HUES6 (cell line): ENCODE data around the gene ASB7.
A peak's percentile ranks its signal among the peaks of the same experiment; 100 is the strongest.

Source experiments
- H3K27ac ChIP-seq: 2 replicates; pipeline ENCODE4 v1.7.0; 2013; ENCODE audit warnings: low read depth, mild to moderate bottlenecking, low read length, inconsistent platforms
- H3K27me3 ChIP-seq: 2 replicates; pipeline ENCODE4 v1.6.1; 2013; ENCODE audit warnings: low read length; ENCODE audit not compliant: control insufficient read depth, insufficient read depth
- H3K36me3 ChIP-seq: 2 replicates; pipeline ENCODE4 v1.6.1; 2013; ENCODE audit warnings: low read length; ENCODE audit not compliant: control insufficient read depth, insufficient read depth
- H3K4me1 ChIP-seq: 2 replicates; pipeline ENCODE4 v1.6.1; 2013; ENCODE audit warnings: low read length; ENCODE audit not compliant: control insufficient read depth, insufficient read depth
- H3K4me3 ChIP-seq: 2 replicates; pipeline ENCODE4 v1.5.1; 2013; ENCODE audit warnings: low read depth, low read length
- H3K9ac ChIP-seq: one replicate; pipeline ENCODE4 v1.6.1; 2013; ENCODE audit warnings: mild to moderate bottlenecking, low read length
- H3K9me3 ChIP-seq: 2 replicates; pipeline ENCODE4 v1.6.1; 2013; ENCODE audit warnings: low read depth, low read length; ENCODE audit not compliant: control insufficient read depth, insufficient read depth

The ASB7 gene, protein sequence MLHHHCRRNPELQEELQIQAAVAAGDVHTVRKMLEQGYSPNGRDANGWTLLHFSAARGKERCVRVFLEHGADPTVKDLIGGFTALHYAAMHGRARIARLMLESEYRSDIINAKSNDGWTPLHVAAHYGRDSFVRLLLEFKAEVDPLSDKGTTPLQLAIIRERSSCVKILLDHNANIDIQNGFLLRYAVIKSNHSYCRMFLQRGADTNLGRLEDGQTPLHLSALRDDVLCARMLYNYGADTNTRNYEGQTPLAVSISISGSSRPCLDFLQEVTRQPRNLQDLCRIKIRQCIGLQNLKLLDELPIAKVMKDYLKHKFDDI

DNA sequence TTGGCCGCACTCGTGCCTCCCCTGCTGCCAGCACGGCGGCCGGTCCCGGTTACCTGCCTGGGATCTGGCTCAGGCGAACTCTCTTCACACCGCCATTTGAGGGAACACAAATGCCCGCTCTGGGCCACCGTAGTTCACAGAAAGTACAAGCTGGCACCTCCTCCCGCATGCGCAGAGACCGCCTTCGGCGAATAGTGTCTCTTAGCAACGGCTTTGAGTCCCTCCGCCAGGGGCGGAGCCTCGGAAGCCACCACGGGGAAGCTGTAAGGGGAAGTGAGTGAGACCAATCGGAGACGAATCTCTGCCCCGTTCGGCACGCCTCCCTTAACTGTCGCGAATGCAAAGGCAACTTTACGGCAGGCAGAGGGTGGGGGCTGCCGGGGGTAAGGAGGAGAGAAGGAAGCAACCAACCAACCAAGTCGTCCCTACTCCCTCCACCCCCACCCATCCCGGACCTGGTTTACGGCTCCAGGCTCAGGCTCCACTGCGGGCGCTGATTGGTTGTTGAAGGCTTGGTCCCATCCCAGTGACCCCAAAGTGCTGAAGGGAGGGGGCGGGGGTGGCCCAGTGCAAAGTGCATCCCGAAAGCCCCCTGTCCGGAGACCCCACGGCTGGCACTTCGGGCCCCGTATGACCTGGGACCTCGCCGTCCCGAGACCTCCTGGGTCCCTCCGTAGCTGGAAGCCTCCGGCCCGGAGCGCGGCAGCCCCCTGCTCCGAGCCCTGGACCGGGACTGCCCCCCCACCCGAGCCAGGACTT is at the start of gene ASB7, which contains the start of gene LINS1:
ASB7 (plus strand) TSS at position 526 of the 759 bp plus-strand sequence. CDS start 9,628 bp downstream, outside the sequence.
LINS1 (minus strand) TSS at position 121 of the 759 bp plus-strand sequence. CDS start 21,342 bp downstream, outside the sequence.
- no peaks in the 10 kb centered on the region for H3K27me3 ChIP-seq
- peak within 1 kb of the TSS; percentile 65; the same call in 1 of the 2 replicates for H3K27ac ChIP-seq
- H3K36me3 ChIP-seq = peaks cover 10% of the 10 kb centered on the region
- peak within 1 kb of the TSS; percentile 83 for H3K9ac ChIP-seq
- H3K4me1 ChIP-seq = peaks cover 4% of the 10 kb centered on the region; the same call in 1 of the 2 replicates
- H3K4me3 ChIP-seq = peak within 1 kb of the TSS; percentile 91
- no peaks in the 10 kb centered on the region for H3K9me3 ChIP-seq

- H3K27ac ChIP-seq = no peak overlapping the region
- no peaks in the 10 kb centered on the region for H3K27me3 ChIP-seq
- no peaks in the 10 kb centered on the region for H3K4me1 ChIP-seq
- H3K9me3 ChIP-seq = peaks cover 30% of the 10 kb centered on the region
- no peaks in the 10 kb centered on the region for H3K36me3 ChIP-seq
- no peak overlapping the region for H3K9ac ChIP-seq
- no peak overlapping the region for H3K4me3 ChIP-seq
These were observed 48.9 kb upstream of the ASB7 start for GRCh38 chr15:100553468-100553867.

DNA sequence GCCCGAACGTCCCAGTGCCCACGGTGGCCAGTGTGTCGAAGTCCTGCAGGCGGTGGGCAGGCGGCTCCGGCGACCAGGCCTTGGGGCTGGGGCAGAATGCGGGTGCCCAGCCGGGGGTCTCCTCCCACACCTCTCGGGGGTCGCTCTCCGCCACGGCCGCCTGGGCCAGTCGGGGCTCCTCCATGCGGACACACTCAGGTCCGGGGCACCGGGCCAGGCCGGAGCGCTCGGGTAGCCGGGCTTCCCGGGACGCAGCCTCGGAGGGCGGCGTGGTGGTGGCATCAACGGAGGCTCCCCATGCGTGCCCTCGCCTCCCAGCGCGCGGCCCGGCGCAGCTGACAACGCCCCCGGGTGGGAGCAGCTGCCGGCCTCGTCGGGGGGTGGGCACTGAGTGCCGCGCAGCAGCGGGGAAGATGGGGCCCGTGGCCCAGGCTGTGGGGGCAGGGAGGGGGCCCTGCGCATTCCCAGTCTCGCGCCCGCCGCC is 43.6 kb upstream of the ASB7 start:
- Histone ChIP-seq H3K4me3 (no peak overlapping the region), H3K27ac (no peak overlapping the region), H3K9ac (no peak overlapping the region), H3K4me1 (no peaks in the 10 kb centered on the region), H3K27me3 (no peaks in the 10 kb centered on the region), H3K36me3 (no peaks in the 10 kb centered on the region), H3K9me3 (peaks cover 11% of the 10 kb centered on the region)

DNA sequence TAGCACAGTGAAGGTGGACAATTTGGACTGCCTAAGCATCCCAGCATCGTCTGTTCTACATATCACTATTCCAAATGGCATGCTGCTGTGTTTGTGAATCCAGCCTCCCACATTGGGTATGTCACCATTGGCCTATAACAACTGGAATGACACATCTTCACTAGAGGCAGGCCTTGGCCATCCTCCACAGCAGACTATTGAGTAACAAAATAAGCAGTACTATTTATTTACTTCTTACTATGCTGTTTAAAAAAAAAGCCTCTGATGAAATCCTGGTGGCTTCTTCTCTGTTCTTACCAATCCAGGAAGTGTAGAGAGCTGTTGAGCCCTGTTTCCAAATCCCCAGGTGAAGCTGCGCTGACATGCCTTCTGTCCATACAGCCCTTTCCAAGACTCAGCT is 43.1 kb upstream of the ASB7 start:
- Histone ChIP-seq H3K4me1 (no peaks in the 10 kb centered on the region), H3K9me3 (peaks cover 7% of the 10 kb centered on the region), H3K27ac (no peak overlapping the region), H3K27me3 (no peaks in the 10 kb centered on the region), H3K9ac (no peak overlapping the region), H3K36me3 (no peaks in the 10 kb centered on the region), H3K4me3 (no peak overlapping the region)

- H3K4me3 ChIP-seq = no peak overlapping the region
- no peak overlapping the region for H3K9ac ChIP-seq
- peaks cover 7% of the 10 kb centered on the region for H3K9me3 ChIP-seq
- no peak overlapping the region for H3K27ac ChIP-seq
- H3K27me3 ChIP-seq = no peaks in the 10 kb centered on the region
- H3K4me1 ChIP-seq = no peaks in the 10 kb centered on the region
- H3K36me3 ChIP-seq = no peaks in the 10 kb centered on the region
These were observed 42.1 kb upstream of the ASB7 start for GRCh38 chr15:100560323-100560722.

DNA sequence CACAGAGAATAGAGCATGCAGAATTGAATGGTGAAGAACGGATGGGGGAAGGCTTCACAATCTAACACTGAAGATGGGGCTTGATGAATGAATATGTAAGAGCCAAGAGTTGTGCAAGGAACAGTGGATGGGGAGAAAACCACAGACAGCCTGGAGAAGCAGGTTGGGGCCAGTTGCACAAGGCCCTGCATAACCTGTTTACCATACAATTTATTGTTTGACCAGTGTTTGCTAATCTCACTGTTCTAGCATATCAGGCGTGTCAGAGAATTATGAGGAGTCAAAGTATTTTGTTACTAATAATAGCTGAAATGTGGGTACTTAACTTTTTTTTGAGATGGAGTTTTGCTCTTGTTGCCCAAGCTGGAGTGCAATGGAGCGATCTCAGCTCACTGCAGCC is 36.8 kb upstream of the ASB7 start:
- no peaks in the 10 kb centered on the region for H3K4me1 ChIP-seq
- no peak overlapping the region for H3K4me3 ChIP-seq
- no peaks in the 10 kb centered on the region for H3K9me3 ChIP-seq
- no peak overlapping the region for H3K9ac ChIP-seq
- H3K36me3 ChIP-seq = 0 out of 2 replicates have a peak, but pooled peaks cover 4% of the 10 kb centered on the region
- no peaks in the 10 kb centered on the region for H3K27me3 ChIP-seq
- no peak overlapping the region for H3K27ac ChIP-seq

DNA sequence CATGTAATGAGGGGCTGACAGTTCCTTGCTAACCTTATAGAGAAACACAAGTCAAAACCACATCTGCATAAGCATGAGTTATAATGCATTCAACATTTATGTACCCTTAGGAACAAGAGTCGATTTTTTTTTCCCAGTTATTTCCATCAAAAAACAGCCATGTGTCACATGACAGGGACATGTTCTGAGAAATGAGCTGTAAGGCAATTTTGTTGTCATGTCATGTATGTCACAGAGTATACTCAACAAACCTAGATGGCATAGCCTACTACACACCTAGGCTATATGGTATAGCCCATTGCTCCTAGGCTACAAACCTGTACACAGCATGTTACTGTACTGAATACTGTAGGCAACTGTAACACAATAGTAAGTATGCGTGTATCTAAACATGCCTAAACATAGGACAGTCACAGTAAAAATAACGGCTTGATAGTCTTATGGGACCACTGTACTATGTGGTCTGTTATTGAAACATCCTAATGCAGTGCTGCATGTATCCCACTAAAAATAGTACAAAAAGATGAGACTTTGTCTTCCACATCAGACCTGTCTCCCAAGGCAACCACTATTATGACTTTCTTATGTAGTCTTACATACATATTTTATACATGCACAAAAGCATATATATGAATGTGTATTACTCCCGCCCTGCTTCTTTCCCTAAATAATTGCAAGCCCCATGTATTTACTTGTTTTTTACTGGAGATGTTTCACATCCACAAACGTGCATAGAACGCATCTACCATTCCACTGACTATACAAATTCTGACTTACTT is 35.4 kb upstream of the ASB7 start:
- no peak overlapping the region for H3K9ac ChIP-seq
- no peaks in the 10 kb centered on the region for H3K9me3 ChIP-seq
- no peaks in the 10 kb centered on the region for H3K27me3 ChIP-seq
- no peak overlapping the region for H3K4me3 ChIP-seq
- no peaks in the 10 kb centered on the region for H3K4me1 ChIP-seq
- peaks cover 11% of the 10 kb centered on the region for H3K36me3 ChIP-seq
- H3K27ac ChIP-seq = no peak overlapping the region

DNA sequence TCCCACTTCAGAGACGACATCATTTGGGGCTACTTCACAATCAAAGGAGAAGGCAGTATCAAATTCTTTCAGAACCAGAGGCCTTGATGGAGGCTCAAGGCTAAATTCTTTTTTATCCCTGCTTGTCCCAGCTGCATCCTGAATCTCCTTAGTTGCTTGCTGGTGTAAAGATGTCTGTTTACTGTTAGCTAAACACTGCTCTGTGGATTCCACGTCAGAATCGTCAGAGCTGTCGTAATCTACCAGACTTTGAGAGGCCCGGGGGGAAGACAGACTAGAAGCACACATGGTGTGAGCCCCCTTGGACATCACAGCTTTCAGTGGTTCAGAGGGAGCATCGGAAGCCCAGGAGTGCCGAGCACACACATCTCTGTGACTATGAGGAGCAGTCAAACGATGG is 33.0 kb upstream of the ASB7 start:
- Histone ChIP-seq H3K27ac (no peak overlapping the region), H3K4me3 (no peak overlapping the region), H3K36me3 (peaks cover 23% of the 10 kb centered on the region), H3K4me1 (no peaks in the 10 kb centered on the region), H3K9me3 (no peaks in the 10 kb centered on the region), H3K27me3 (no peaks in the 10 kb centered on the region), H3K9ac (no peak overlapping the region)

DNA sequence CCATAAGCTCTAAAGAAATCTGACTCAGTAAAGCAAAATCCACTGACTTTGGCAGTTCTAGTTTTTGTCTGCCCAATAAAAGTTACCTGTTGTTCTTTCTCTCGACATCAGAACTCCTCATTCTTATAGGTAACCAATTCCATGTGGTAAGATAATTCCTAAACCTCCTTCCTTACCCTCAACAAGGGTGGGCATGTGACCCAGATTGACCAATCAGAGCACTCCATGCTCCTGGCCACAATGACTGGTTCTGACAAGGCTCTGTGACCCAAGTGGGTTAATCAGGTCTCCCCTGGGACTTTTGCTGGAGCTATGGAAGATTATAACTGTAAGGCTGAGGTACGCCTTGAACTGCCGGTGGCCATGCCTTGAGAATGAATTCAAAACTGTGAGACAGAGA is 32.1 kb upstream of the ASB7 start:
- Histone ChIP-seq H3K27ac (no peak overlapping the region), H3K36me3 (peaks cover 23% of the 10 kb centered on the region), H3K27me3 (no peaks in the 10 kb centered on the region), H3K9me3 (no peaks in the 10 kb centered on the region), H3K9ac (no peak overlapping the region), H3K4me1 (no peaks in the 10 kb centered on the region), H3K4me3 (no peak overlapping the region)

- H3K27ac ChIP-seq = no peak overlapping the region
- no peaks in the 10 kb centered on the region for H3K27me3 ChIP-seq
- H3K4me1 ChIP-seq = no peaks in the 10 kb centered on the region
- H3K4me3 ChIP-seq = no peak overlapping the region
- no peaks in the 10 kb centered on the region for H3K9me3 ChIP-seq
- no peak overlapping the region for H3K9ac ChIP-seq
- H3K36me3 ChIP-seq = peaks cover 23% of the 10 kb centered on the region
These were observed 31.6 kb upstream of the ASB7 start for GRCh38 chr15:100570735-100571313.
